ENCODE data around the gene FAM187B. TPM values are rescaled to one million over a fixed set of nuclear protein-coding genes. Genes with fewer than 3 reads are reported as not detected.

Gene FAM187B
- total and polyA plus RNA-seq, 2 of the 4 experiments (the other 2 are of a cell fraction): not detected

- no peak for TF ChIP-seq CHD1 (IDR thresholded peaks at IDR 0.05; ENCODE audit: low read depth, low read length)
These were observed 36.8 kb upstream of the FAM187B start (continued) for GRCh38 chr19:35265126-35265899.

GRCh38 chr19:35264268-35265125 is 36.0 kb upstream of the FAM187B start:
- no peak overlapping the region for H3K4ac ChIP-seq (ENCODE audit: low read depth, low read length)
- ATAC-seq (ENCODE audit: low read depth) (no peak), DNase-seq (no peak)
- H3K23ac ChIP-seq (ENCODE audit: low read depth, low read length): peak overlapping the region; percentile 48; the same call in 1 of the 2 replicates
- no peaks in the 10 kb centered on the region for H3K9me3 ChIP-seq (ENCODE audit: control insufficient read depth, insufficient read depth, low read length)
- no peak overlapping the region for H4K5ac ChIP-seq (ENCODE audit: low read depth, low read length)
- peak overlapping the region; percentile 13 for H2AFZ ChIP-seq (replicated peaks; ENCODE audit: low read length, poor library complexity)
- no peak overlapping the region for H4K8ac ChIP-seq (ENCODE audit: low read depth in 2 of 2, low read length in 2 of 2)
- no peak overlapping the region for H3K27ac ChIP-seq (ENCODE audit: insufficient read depth, low read length)
- H3K4me2 ChIP-seq (ENCODE audit: low read depth, low read length): no peak overlapping the region
- 0 out of 2 replicates have a peak, but pooled peaks cover 2% of the 10 kb centered on the region for H3K27me3 ChIP-seq (ENCODE audit: control insufficient read depth, insufficient read depth, low read length)
- no peak overlapping the region for H2BK20ac ChIP-seq (ENCODE audit: low read depth, low read length)
- H3K36me3 ChIP-seq (ENCODE audit: control insufficient read depth, insufficient read depth, low read length): no peaks in the 10 kb centered on the region
- H4K20me1 ChIP-seq (ENCODE audit: insufficient read depth, low read length): no peaks in the 10 kb centered on the region
- ChIA-PET POLR2A (ENCODE audit: unreplicated experiment) (no interaction called here), CTCF (no interaction called here)
- H3K14ac ChIP-seq (replicated peaks; ENCODE audit: low read depth, low read length): no peak overlapping the region
- H2BK15ac ChIP-seq (ENCODE audit: low read depth, low read length): no peak overlapping the region
- H3K9ac ChIP-seq (ENCODE audit: low read depth, low read length): no peak overlapping the region
- no peak overlapping the region for H3K18ac ChIP-seq (ENCODE audit: low read depth, low read length)
- H2BK120ac ChIP-seq (ENCODE audit: low read depth, low read length): no peak overlapping the region
- H3K79me1 ChIP-seq (ENCODE audit: low read depth in 1 of 2, low read length in 2 of 2): peaks cover 5 to 19% of the 10 kb centered on the region in 2 experiments; a peak in 2 of 4 replicates
- no TSS peak for BruUV-seq (replicated peaks)
- H3K4me1 ChIP-seq (ENCODE audit: control insufficient read depth, insufficient read depth, low read length): peaks cover 7% of the 10 kb centered on the region
- no peak overlapping the region for H2BK5ac ChIP-seq (ENCODE audit: low read depth, low read length, poor library complexity, severe bottlenecking)
- in situ Hi-C loops (cut with MboI; ENCODE audit: low sequenced_read_pairs): no loop called here
- no peak overlapping the region for H3K4me3 ChIP-seq (ENCODE audit: insufficient read depth, low read depth, low read length)
- intact Hi-C loops (cut with micrococcal nuclease): loop anchor here (5.0 kb wide), 1 partner anchor 122 kb away; the partner anchor contains the start of gene FXYD7
- TF ChIP-seq MAZ (IDR thresholded peaks at IDR 0.05; ENCODE audit: borderline replicate concordance, low read depth, low read length) (no peak), FOS (IDR thresholded peaks at IDR 0.05; ENCODE audit: low read depth, low read length) (no peak), NFE2L2 (IDR thresholded peaks at IDR 0.05; ENCODE audit: low read depth, low read length) (no peak), SMC3 (IDR thresholded peaks at IDR 0.05; ENCODE audit: low read depth, low read length) (no peak), RFX5 (IDR thresholded peaks at IDR 0.05; ENCODE audit: low read depth, low read length) (no peak), BHLHE40 (IDR thresholded peaks at IDR 0.05; ENCODE audit: low read depth, low read length) (no peak)
- TF ChIP-seq, protein P1, sequence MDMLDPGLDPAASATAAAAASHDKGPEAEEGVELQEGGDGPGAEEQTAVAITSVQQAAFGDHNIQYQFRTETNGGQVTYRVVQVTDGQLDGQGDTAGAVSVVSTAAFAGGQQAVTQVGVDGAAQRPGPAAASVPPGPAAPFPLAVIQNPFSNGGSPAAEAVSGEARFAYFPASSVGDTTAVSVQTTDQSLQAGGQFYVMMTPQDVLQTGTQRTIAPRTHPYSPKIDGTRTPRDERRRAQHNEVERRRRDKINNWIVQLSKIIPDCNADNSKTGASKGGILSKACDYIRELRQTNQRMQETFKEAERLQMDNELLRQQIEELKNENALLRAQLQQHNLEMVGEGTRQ (IDR thresholded peaks at IDR 0.05; ENCODE audit: low read depth, low read length): no peak
- H2AK5ac ChIP-seq (ENCODE audit: low read depth, low read length): no peak overlapping the region
- no peak overlapping the region; the same call in 1 of the 2 replicates for H3K56ac ChIP-seq (ENCODE audit: extremely low read depth, insufficient read depth, low read length)
- peak overlapping the region; percentile 44 for H2AK9ac ChIP-seq (replicated peaks; ENCODE audit: low read depth, low read length, poor library complexity)
- peaks cover 8% of the 10 kb centered on the region for H3K9me1 ChIP-seq (ENCODE audit: insufficient read depth, low read length)
- dilution Hi-C loops (cut with HindIII; ENCODE audit: low sequenced_read_pairs, unreplicated experiment): no loop called here
- no peak overlapping the region for H4K91ac ChIP-seq (ENCODE audit: insufficient read depth, low read depth, low read length)
- no CpG with 5 or more reads among the region's 7 CpGs for WGBS, 2 experiments (ENCODE audit: extremely low coverage in 2 of 2, insufficient read length in 1 of 2)
